ENCODE measurements around the gene SMAD2.

DNA sequence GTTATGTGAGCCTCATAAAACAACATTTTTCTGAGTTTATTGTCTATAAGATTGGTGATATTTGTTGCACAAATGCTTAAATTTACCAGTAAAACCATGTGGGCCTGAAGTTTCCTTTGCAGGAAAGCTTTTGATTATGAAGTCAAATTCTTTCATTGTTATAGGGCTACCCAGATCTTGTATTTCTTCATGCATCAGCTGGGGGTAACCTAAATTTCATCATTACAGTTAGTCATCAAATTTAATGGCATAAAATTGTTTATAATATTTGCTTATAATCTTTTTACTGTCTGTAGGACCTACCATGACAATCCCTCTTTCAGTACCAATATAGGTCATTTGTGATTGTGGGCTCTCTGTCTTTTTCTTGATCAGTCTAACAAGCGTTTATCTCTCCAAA is 47.8 kb downstream of the SMAD2 start:
- TF ChIP-seq, protein P1, sequence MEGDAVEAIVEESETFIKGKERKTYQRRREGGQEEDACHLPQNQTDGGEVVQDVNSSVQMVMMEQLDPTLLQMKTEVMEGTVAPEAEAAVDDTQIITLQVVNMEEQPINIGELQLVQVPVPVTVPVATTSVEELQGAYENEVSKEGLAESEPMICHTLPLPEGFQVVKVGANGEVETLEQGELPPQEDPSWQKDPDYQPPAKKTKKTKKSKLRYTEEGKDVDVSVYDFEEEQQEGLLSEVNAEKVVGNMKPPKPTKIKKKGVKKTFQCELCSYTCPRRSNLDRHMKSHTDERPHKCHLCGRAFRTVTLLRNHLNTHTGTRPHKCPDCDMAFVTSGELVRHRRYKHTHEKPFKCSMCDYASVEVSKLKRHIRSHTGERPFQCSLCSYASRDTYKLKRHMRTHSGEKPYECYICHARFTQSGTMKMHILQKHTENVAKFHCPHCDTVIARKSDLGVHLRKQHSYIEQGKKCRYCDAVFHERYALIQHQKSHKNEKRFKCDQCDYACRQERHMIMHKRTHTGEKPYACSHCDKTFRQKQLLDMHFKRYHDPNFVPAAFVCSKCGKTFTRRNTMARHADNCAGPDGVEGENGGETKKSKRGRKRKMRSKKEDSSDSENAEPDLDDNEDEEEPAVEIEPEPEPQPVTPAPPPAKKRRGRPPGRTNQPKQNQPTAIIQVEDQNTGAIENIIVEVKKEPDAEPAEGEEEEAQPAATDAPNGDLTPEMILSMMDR (conservative IDR thresholded peaks at IDR 0.05; ENCODE audit: low read length): no peak
- TF ChIP-seq EZH2phosphoT487 (IDR thresholded peaks at IDR 0.05; ENCODE audit: borderline replicate concordance): no peak

Data from Loucy (cell line).